GM21723 (cell line): ENCODE data around the gene SOX1.

Source experiments
- ATAC-seq: cut with Tn5 transposase; IDR thresholded peaks from one replicate; pipeline ENCODE4 v1.9.1; 2021; ENCODE audit warnings: mild to moderate bottlenecking, moderate library complexity; ENCODE audit not compliant: unreplicated experiment

SOX1 gene

DNA sequence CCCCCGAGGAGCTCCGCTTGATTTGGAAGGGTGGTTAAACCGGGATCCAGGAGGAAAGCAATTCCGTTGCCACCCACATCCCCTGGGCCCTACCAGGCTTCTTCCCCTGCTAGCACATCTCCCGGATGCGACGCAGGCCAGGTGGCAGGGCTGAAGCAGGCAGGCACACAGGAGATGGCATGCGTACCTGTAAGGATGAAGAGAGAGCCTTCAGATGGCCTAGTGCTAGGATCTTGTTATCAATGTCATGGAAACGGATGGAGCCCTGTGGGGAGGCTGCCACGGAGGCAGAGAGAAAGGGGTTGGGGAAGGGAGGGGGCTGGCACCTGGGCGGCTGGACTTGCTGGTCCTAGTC, 8.5 kb upstream of the SOX1 start:
- no peak for ATAC-seq

- ATAC-seq, result no peak
These were observed 8.0 kb upstream of the SOX1 start for GRCh38 chr13:112058941-112059340.

- no peak for ATAC-seq
These were observed 7.3 kb upstream of the SOX1 start for GRCh38 chr13:112059457-112060281.

GRCh38 chr13:112060282-112060830, 6.6 kb upstream of the SOX1 start:
- no peak for ATAC-seq

DNA sequence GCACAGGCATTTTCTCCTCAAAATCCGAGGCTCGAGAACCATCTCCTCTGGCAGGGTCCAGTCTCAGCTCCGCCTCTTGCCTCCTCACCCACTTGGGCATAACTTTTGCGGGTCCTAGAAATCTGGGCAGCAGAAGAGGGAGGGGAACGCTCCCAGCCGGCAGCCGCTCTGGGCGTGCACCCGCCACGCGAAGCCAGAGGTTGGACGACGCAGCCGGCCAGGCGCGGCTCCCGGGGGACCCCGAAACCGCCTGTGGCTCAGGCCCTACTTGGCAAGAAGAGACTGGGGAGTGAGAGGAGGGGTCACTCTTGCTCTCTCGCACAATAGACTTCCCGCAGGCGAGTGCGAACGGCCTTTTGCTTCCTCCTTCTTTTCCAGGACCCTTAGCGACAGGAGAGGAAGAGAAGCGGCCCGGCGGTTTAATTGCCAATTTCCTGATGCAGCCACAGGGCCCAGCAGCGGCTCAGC, 6.0 kb upstream of the SOX1 start:
- no peak for ATAC-seq

DNA sequence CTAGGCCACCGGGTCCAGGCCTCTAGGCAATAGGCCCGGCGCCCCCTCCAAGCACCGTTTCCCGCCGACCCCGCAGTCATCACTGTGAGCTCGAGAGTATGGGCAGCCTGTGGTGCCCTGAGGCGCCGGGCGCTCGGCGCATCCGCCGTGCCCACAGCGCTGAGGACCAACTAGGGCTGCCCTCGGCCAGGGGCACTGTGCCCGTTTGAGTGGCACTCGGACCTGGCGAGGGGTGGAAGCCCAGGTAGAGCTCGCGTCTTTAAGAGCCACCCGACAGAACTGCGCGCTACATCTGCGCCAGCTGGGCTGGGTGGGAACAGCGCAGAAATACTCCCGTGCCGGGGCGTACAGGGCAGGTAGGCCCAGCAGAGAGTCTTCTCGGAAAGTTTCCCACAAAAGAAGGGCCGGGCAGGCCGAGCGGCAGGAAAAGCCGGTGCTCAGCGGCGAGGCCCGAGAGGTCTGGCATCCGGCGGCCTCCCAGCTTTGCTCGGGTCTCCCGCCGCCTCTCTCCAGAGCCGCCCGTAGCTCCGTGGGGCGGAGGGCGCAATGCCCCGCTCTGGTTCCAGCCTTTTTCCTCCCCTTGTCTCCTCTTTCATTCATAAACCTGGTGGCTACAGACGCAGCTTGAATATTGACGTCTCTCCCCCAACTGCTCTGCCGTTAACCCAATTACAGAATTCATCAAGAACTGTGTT, 5.4 kb upstream of the SOX1 start:
- ATAC-seq, result no peak

DNA sequence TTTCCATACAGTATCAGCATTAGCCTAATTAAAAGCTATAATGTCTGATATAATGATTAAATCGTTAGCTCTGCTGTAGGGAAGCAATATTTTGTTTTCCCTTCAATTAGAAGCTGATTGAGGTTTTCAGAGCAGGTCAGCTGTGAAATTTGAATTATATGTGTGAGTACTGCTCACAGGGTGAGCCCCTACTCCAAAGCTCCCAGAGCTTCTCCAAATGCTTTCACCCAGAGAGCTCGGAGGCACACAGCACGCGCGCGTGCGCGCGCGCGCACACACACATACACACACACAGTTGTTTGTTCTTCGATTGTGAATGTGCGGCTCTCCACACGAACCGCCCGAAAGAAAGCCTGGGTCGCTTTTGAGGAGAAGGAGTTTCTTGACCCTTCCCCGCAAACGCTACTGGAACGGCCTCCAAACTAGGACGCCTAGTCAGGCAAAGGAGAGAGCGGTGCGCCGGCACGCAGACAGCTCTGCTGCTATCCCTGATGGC, 4.8 kb upstream of the SOX1 start:
- ATAC-seq, result no peak

- no peak for ATAC-seq
These were observed 4.1 kb upstream of the SOX1 start for GRCh38 chr13:112062571-112063570.

DNA sequence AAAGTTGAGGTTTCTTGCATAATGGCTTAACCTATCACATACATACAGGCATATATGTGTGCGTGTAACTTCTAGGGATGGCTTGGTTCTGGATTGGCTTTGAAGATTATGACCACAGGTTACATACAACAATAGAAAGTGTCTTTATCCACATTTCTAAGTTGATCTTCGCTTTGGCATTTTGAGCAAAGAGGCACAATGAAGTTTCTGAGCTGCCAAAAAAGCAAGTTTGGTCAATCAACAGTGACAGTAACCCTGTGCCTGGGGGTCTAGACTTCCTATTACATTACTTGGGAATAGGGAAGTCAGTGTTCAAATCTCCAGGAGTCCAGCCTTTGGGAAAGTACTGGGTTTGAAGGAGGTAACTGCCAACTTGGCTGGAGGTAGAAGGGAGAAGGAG, 3.1 kb upstream of the SOX1 start:
- no peak for ATAC-seq

- ATAC-seq, result no peak
These were observed 2.7 kb upstream of the SOX1 start for GRCh38 chr13:112064222-112064621.

GRCh38 chr13:112065521-112065866, 1.5 kb upstream of the SOX1 start:
- no peak for ATAC-seq

DNA sequence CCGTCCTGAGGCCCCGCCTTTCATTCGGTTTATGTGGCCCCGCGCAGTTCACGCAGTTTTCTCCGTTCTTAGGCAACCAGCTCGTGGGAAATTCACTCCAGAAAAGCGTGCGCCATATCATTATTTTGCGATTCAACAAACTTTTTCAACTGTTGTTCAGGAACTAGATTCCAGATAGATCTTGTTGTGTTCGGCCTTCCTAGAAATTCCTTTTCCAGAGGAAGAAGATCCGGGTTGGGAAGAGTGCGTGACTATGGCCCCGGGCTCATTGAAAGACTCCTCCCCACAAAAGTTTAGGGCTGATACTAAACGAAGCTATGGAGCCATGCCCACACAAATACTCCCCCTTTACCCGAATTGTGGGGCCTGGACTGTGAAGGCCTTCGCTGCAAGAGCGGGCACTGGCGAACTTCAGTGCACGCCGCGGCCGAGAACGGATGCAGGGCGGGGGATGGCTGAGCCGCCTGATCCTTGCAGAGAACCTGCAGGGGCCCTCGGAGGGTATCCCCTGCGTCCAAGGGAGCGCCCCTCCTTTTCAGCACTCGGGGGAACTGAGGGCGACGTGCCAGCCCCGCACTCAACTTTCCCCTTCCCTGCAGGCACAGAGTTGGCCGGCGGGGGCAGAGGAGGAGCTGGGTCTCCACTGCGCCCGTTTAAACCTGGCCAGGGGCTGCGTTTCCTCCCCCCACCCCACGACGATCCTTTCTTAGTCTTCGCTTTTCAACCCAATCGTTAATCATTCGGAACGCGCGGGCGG, 904 bp upstream of the SOX1 start:
- ATAC-seq, result no peak

- no peak for ATAC-seq
These were observed 335 bp upstream of the SOX1 start for GRCh38 chr13:112066624-112067004.

DNA sequence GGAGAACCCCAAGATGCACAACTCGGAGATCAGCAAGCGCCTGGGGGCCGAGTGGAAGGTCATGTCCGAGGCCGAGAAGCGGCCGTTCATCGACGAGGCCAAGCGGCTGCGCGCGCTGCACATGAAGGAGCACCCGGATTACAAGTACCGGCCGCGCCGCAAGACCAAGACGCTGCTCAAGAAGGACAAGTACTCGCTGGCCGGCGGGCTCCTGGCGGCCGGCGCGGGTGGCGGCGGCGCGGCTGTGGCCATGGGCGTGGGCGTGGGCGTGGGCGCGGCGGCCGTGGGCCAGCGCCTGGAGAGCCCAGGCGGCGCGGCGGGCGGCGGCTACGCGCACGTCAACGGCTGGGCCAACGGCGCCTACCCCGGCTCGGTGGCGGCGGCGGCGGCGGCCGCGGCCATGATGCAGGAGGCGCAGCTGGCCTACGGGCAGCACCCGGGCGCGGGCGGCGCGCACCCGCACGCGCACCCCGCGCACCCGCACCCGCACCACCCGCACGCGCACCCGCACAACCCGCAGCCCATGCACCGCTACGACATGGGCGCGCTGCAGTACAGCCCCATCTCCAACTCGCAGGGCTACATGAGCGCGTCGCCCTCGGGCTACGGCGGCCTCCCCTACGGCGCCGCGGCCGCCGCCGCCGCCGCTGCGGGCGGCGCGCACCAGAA, 1.1 kb downstream of the SOX1 start:
- no peak for ATAC-seq

DNA sequence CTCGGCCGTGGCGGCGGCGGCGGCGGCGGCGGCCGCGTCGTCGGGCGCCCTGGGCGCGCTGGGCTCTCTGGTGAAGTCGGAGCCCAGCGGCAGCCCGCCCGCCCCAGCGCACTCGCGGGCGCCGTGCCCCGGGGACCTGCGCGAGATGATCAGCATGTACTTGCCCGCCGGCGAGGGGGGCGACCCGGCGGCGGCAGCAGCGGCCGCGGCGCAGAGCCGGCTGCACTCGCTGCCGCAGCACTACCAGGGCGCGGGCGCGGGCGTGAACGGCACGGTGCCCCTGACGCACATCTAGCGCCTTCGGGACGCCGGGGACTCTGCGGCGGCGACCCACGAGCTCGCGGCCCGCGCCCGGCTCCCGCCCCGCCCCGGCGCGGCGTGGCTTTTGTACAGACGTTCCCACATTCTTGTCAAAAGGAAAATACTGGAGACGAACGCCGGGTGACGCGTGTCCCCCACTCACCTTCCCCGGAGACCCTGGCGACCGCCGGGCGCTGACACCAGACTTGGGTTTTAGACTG, 1.7 kb downstream of the SOX1 start:
- ATAC-seq, result no peak

DNA sequence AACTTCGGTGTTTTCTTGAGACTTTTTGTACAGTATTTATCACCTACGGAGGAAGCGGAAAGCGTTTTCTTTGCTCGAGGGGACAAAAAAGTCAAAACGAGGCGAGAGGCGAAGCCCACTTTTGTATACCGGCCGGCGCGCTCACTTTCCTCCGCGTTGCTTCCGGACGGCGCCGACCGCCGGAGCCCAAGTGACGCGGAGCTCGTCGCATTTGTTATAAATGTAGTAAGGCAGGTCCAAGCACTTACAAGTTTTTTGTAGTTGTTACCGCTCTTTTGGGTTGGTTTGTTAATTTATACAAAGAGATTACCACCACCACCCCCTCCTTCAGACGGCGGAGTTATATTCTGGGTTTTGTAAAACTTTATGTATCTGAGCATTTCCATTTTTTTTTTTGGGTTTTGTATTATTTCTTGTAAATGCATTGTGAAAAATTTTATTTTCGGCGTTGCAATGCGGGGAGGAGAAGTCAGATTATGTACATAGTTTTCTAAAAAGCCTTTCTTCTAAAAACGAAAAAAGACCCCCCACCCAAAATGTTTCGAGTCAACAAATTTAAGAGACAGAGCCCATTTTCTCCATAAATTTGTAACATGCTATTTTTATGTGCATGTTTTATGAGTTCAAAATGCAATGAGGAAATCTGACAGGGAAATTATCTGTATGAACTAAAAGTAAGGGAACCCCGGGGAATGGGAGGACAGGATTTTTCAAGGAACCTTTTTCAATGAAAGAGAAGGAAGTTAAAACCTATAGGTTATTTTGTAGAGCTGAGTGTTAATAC, 2.3 kb downstream of the SOX1 start:
- ATAC-seq, result no peak

DNA sequence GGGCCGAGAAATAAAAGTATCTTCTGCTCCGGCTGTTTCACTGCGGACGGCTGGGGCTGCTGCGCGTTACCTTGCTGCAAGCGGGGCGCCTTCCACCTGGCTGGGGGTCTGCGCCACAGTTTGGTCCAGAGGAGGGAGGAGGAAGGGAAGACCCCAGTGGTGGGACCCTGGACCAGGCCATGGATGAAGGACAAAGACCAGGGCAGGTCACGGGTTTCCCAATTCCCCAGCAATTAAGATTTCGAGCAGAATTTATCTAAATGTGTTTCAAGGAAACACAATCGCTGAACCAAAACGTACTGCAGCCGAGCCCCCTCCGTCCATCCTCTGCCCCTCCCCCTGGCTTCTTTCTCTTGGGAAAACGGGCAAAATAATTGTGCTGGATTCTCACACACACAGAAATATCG, 2.9 kb downstream of the SOX1 start:
- no peak for ATAC-seq

GRCh38 chr13:112071102-112071722, 4.3 kb downstream of the SOX1 start:
- ATAC-seq, result no peak
